ENCODE data around the gene MORN1.
"Not testable (repeated sequence)": the region's sequence is repeated elsewhere in the genome, so short reads cannot be mapped to it uniquely, and the experiment has no call there.

Gene MORN1

DNA sequence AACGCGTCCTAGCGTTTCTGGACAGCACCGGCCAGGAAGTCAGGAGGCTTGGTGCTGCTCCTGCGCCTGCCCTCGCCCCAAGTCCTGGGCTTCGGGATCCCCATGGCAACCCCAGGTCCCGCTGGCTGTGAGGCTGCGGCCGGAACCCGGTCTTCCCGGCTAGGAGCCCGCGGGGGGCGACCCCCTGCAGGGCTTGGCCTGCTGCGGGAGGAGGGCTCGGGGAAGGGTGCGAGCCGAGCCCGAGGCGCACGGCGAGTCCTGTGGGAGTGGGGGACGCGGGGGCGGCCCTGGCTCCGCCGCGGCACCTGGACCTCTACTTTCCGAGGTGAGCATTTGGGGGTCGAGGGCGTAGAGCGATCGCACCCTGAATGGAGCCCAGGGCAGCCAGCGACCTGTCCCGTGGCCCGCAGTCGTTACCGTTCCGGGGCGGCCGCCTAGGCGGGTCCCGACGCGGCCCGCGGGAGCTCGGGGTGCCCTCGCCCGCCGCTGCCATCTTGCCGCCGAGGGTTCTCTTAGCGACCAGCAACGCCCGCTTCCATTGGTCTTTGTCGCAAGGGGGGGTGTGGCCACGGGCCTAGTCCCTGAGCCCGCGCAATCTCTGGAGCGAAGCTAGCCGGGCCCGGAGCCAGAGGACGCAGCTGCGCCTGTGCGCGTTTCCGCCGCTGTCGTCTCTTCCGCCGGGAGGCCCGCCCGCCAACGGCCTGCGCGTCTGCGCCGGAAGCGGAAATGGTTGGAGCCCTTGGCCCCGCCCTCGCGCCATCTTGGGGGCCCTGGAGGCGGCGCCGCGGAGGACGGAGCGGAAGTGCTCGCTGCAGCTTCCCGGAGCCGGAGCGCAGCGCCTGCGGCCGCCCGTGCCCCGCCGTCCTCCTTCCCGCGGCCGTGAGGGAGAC lies at the start of gene MORN1, which contains the start of gene RER1:
Gene MORN1, minus strand, starts transcription at position 514 of the 890 bp plus-strand sequence. Its CDS starts 21 bp downstream, at position 493.
Gene RER1, plus strand, starts transcription at position 801 of the 890 bp plus-strand sequence. CDS start 3,950 bp downstream, outside the sequence.
- peak; percentile 96 to 98 for DNase-seq (ENCODE audit: low read depth in 2 of 2)

- not testable (repeated sequence) for DNase-seq (ENCODE audit: low read depth in 2 of 2)
These were observed 49.0 kb upstream of the MORN1 start for GRCh38 chr1:2440346-2440745.

DNA sequence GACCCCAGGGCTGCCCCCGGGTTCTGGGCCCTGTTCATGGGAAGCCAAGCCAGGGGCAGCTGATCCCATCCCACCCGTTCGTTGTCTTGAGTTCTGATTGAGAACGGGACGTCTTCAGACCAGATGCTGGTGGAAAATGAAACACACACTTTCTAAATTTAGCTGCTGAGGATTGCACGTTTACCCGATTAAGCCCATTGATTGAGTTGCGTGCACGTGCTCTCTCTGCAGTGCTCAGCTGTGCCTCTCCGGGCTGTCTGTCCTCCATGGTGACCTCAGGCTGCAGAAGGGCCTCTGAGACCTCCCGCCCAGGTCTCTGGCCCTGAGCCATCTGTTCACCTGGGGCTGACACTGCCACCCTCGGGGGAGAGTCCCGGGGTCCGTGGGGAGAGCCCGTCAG lies 48.0 kb upstream of the MORN1 start:
- DNase-seq (ENCODE audit: low read depth in 2 of 2), result no peak

DNA sequence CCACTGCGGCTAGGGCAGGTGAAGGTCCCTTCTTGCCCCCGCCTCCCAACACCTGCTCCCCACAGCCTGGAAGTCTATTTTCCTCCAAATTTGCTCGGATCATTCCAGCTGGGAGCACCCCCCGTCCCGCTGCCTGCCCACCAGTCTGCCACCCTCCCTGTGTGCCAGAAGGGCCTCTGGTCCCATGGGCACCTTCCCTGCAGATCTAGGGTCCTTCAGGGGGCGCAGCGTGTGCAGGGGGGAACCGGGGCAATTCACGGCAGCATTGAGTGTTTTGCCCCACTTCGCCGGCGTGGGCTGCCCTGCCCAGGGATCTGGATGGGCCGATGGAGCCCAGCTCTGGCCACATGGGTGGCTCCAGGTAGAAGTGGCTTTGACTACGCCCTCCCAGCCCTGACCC lies 47.3 kb upstream of the MORN1 start:
- DNase-seq (ENCODE audit: low read depth in 2 of 2), result no peak

GRCh38 chr1:2438038-2438437 lies 46.7 kb upstream of the MORN1 start:
- no peak for DNase-seq (ENCODE audit: low read depth in 2 of 2)

- no peak for DNase-seq (ENCODE audit: low read depth in 2 of 2)
These were observed 46.3 kb upstream of the MORN1 start for GRCh38 chr1:2437617-2438016.

- DNase-seq (ENCODE audit: low read depth in 2 of 2), result no peak
These were observed 45.5 kb upstream of the MORN1 start for GRCh38 chr1:2436876-2437275.

DNA sequence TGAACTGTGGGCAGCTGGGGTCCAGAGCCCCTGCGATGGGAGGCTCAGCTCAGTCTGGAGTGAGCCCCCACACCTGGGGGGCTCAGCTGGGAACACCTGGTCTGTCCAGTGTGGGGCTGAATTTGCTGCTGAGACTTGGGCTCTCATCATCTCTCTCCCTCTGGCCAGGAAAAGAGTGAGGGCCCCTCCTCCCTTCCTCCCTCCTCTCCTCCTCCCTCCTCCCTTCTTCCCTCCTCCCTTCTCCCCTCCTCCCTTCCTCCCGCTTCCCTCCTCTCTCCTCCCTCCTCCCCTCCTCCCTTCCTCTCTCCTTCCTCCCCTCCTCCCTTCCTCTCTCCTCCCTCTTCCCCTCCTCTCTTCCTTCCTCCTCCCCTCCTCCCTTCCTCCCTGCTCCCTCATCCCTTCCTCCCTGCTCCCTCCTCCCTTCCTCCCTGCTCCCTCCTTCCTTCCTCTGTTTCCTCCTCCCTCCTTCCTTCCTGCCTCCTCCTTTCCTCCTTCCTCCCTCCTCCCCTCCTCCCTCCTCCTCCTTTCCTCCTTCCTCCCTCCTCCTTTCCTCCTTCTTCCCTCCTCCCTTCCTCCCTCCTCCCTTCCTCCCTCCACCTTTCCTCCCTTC lies 44.5 kb upstream of the MORN1 start:
- DNase-seq (ENCODE audit: low read depth in 2 of 2), result no peak

GRCh38 chr1:2435091-2435490 lies 43.7 kb upstream of the MORN1 start:
- DNase-seq (ENCODE audit: low read depth in 2 of 2), result no peak

DNA sequence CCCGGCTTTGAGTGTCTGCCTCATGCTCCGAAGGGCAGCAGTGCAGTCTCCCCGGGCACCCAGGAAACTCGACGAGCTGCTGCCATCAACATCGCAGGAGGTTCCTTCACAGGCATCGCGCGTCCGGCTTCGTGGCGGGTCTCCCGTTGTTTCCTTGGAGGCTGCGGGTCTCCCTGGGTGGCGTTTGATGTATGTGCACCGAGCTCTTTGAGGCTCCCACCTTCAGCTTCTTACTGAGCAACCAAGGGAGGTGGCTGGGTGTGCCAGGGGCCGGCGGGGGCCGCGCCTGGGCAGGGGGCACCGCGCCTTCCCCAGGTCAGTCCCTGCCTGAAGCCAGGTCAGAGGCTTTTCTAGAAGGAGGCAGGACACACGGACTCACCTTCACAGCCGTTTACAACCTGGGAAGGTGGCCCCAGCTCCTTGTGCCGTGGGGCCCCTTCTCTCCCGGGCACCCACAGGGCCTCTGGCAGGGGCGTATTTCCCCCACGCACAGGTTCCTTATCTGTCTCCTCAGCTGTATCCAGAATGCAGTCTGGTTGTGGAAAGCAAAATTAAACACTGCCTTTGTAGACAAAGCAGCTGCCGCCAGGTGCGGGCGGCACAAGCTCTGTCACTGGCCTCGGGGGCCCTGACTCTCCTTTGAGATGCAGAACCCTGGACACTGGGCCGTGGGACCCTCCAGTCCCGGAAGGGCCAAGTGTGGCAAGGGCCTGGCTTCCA lies 42.7 kb upstream of the MORN1 start:
- DNase-seq (ENCODE audit: low read depth in 2 of 2), result no peak

DNA sequence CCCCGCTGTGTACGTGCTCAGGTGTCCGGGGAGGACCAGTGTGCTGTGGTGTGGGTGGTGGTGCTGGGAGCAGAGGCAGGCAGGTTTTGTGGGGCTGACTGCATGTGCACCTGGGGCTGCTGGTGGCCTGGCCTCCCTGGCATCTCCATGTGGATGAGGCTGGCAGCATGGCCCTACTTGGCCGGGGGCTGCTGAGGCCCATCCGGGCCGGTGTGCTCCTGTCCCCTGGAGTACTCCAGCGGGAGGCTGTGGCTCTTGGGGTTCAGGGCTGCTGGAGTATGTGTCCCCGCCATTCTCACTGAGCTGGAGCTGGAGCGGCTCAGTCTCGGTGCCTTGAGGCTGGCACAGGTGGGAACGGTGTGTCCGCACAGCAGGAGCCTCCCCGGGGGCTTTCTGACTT lies 41.8 kb upstream of the MORN1 start:
- no peak for DNase-seq (ENCODE audit: low read depth in 2 of 2)

GRCh38 chr1:2432441-2432844 lies 41.1 kb upstream of the MORN1 start:
- no peak for DNase-seq (ENCODE audit: low read depth in 2 of 2)

DNA sequence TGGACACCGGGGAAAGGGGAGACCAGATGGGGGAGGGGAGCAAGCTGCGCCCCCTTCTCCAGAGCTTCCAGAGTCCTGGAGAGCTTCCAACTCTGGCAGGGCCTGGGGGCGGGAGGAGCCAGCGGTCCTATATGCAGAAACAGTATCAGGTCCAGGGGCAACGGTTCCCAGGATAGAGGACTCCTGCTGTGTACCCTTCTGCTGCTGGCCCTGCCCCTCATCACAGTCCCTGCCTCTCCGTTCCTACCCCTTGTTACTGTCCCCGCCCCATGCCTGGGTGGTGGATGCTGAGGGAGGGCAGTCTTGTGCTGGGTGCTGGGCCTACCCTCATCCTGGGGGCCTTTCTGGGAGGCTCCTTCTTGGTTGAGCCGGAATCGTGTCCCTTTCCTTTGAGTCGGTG lies 40.2 kb upstream of the MORN1 start:
- no peak for DNase-seq (ENCODE audit: low read depth in 2 of 2)

DNA sequence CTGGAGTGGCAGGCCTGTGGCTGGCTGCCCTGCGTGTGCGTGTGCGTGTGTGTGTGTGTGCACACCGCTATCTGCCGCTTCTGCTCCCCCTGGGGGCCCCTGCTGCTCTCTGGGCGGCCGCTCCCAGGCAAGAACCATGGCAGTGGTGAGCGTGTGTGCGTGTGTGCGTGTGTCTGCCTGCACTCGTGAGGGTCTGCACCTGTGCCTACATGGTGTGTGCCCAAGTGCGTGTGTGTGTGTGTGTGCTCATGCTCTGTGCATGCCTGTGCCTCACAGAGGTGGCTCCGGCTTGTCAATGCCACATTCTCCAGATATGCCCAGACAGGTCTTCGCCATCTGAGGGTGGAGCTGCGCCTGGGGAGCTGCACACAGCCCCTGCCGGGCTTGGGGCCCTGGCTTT lies 39.7 kb upstream of the MORN1 start:
- no peak for DNase-seq (ENCODE audit: low read depth in 2 of 2)

- DNase-seq (ENCODE audit: low read depth in 2 of 2), result no peak
These were observed 39.2 kb upstream of the MORN1 start for GRCh38 chr1:2430592-2430973.

DNA sequence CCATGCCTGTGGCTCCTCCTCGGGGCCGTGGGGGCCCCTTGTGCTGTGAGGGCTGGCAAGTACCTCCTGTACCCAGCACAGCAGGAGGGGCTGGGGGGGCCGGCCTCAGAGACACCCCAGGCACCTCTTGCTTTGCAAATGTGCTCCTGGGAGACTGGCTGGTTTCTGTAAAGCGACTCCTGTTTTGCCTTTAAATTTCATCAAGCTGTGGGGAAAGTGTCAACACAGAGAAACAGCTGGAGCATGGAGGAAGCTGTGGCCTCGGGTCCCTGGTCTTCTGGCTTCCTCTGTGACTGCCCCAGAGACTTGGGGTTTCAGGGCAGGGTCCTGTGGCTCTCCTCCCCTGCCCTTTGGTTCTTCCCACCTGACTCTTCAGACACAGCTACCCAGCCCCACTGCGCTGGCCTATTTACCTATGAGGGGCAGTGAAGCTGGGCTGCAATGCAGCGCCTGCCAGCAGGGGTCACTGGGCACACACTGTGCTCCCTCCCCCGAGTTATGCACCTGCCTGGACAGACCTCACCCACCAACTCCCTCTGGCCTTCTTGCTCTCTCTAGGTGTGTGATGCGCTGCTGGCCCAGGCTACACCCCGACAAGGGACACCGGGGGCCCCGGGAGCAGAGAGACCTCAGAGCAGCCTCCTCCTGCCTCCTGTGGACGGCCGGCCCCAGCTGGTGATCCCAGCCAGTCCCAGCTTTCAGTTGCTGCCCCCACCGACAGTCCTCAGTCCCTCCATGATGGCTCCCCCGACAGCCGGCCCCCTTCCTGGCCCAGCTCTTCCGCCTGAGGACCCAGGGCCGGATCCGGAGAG lies 38.6 kb upstream of the MORN1 start:
- DNase-seq (ENCODE audit: low read depth in 2 of 2), result no peak

DNA sequence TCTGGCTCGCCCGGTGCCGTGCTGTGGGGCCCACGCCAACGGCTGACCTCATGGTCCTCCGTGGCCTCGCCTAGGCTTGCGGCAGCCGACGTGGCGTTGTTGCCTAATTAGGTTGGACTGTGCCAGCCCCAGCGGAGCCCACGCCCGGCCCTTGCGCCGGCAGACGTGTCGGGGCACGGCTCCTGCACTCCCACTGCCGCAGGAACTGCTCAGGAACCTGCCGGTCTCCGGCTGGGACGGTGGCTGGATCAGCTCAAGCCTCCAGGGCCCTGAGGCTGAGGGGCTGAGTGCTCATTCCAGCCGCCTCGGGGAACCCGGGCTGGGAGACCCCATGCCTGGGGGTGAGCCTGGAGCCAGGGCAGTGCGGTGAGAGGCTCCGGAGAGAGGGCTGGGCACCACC lies 37.1 kb upstream of the MORN1 start:
- DNase-seq (ENCODE audit: low read depth in 2 of 2), result no peak

DNA sequence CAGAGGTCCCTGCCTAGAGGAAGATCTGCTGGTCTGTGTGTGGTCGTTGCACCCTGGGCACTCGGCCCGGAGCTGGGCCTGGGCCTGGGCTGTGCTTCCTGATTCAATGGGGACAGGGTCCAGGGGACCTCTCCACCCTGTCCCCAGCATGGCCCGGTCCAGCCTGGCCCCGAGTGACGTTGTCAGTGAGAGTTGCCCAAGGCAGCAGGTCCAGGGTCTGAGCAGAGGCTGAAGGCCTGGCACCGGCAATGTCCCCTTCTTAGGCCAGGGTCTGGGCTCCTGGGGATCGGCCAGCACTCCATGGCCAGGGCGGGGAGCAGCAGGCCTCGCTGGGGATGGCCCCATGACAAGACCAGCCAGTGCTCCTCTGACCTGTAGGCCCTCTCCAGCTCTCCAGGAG lies 36.6 kb upstream of the MORN1 start:
- DNase-seq (ENCODE audit: low read depth in 2 of 2), result no peak

GRCh38 chr1:2427051-2427450 lies 35.7 kb upstream of the MORN1 start:
- DNase-seq (ENCODE audit: low read depth in 2 of 2), result no peak

GRCh38 chr1:2426540-2426939 lies 35.2 kb upstream of the MORN1 start:
- no peak for DNase-seq (ENCODE audit: low read depth in 2 of 2)

GRCh38 chr1:2425892-2426291 lies 34.5 kb upstream of the MORN1 start:
- DNase-seq (ENCODE audit: low read depth in 2 of 2), result no peak

GRCh38 chr1:2422523-2422922 lies 31.2 kb upstream of the MORN1 start:
- DNase-seq (ENCODE audit: low read depth in 2 of 2), result no peak
